Measurements from ENCODE around the gene PCDHB16.
"Not testable (repeated sequence)": the region's sequence is repeated elsewhere in the genome, so short reads cannot be mapped to it uniquely, and the experiment has no call there.

The PCDHB16 gene

GRCh38 chr5:141177577-141178191 lies 4.5 kb upstream of the PCDHB16 start, which contains the start of gene PCDHB8:
TSS of gene PCDHB8 (plus strand) at chr5:141177790. CDS start at chr5:141178035, 245 bp downstream.
- TF ChIP-seq REST (IDR thresholded peaks at IDR 0.05; ENCODE audit: insufficient read depth in 1 of 2, low read depth in 2 of 2, low read length in 2 of 2); POLR2AphosphoS5 (IDR thresholded peaks at IDR 0.05; ENCODE audit: low read depth, low read length); SIN3A (IDR thresholded peaks at IDR 0.05; ENCODE audit: borderline replicate concordance, insufficient read depth, low read length): not testable (repeated sequence)

- TF ChIP-seq POLR2AphosphoS5 (IDR thresholded peaks at IDR 0.05; ENCODE audit: low read depth, low read length) (no peak), SIN3A (IDR thresholded peaks at IDR 0.05; ENCODE audit: borderline replicate concordance, insufficient read depth, low read length) (no peak), FOXP2 (optimal IDR thresholded peaks at IDR 0.05; ENCODE audit: borderline replicate concordance, extremely low read depth, extremely low read length, insufficient read depth) (no peak), TAF1 (IDR thresholded peaks at IDR 0.05; ENCODE audit: borderline replicate concordance, insufficient read depth, low read length) (no peak), REST (IDR thresholded peaks at IDR 0.05; ENCODE audit: insufficient read depth in 1 of 2, low read depth in 2 of 2, low read length in 2 of 2) (no peak)
Observed at GRCh38 chr5:141180313-141180712, 1.9 kb upstream of the PCDHB16 start.

- no peak for TF ChIP-seq FOXP2 (optimal IDR thresholded peaks at IDR 0.05; ENCODE audit: borderline replicate concordance, extremely low read depth, extremely low read length, insufficient read depth)
Observed at GRCh38 chr5:141186897-141187512, 4.8 kb downstream of the PCDHB16 start, which contains the start of gene PCDHB9. TSS of gene PCDHB9 (plus strand) at chr5:141187161. CDS start at chr5:141187319, 158 bp downstream.

- TF ChIP-seq REST (IDR thresholded peaks at IDR 0.05; ENCODE audit: insufficient read depth in 1 of 2, low read depth in 2 of 2, low read length in 2 of 2) (no peak), SIN3A (IDR thresholded peaks at IDR 0.05; ENCODE audit: borderline replicate concordance, insufficient read depth, low read length) (no peak), TAF1 (IDR thresholded peaks at IDR 0.05; ENCODE audit: borderline replicate concordance, insufficient read depth, low read length) (no peak), POLR2AphosphoS5 (IDR thresholded peaks at IDR 0.05; ENCODE audit: low read depth, low read length) (no peak), FOXP2 (optimal IDR thresholded peaks at IDR 0.05; ENCODE audit: borderline replicate concordance, extremely low read depth, extremely low read length, insufficient read depth) (no peak)
Observed at GRCh38 chr5:141192110-141192725, 10.0 kb downstream of the PCDHB16 start, which contains the start of gene PCDHB10. TSS of gene PCDHB10 (plus strand) at chr5:141192353. CDS start at chr5:141192553, 200 bp downstream.

- no peak for TF ChIP-seq FOXP2 (optimal IDR thresholded peaks at IDR 0.05; ENCODE audit: borderline replicate concordance, extremely low read depth, extremely low read length, insufficient read depth)
Observed at GRCh38 chr5:141196363-141196762, 14.2 kb downstream of the PCDHB16 start.
